ENCODE results near the gene MUC20.

DNA sequence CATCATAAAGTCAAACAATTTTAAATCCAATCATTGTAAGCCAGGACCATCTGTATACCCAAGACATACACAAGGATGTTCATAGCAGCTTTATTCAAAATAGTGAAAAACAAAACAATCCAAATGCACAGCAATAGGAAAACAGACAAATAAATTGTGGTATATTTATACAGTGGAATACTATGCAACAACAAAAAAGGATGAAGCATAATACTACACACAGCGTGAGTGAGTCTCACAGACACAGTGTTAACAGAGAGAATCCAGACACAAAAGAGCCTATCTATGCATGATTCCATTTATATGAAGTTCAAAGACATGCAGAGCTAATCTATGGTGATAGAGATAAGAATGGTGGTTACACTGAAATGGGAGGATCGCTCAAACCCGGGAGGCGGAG, 5.6 kb upstream of the MUC20 start:
- TF ChIP-seq, protein P1, sequence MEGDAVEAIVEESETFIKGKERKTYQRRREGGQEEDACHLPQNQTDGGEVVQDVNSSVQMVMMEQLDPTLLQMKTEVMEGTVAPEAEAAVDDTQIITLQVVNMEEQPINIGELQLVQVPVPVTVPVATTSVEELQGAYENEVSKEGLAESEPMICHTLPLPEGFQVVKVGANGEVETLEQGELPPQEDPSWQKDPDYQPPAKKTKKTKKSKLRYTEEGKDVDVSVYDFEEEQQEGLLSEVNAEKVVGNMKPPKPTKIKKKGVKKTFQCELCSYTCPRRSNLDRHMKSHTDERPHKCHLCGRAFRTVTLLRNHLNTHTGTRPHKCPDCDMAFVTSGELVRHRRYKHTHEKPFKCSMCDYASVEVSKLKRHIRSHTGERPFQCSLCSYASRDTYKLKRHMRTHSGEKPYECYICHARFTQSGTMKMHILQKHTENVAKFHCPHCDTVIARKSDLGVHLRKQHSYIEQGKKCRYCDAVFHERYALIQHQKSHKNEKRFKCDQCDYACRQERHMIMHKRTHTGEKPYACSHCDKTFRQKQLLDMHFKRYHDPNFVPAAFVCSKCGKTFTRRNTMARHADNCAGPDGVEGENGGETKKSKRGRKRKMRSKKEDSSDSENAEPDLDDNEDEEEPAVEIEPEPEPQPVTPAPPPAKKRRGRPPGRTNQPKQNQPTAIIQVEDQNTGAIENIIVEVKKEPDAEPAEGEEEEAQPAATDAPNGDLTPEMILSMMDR (IDR thresholded peaks at IDR 0.05) = no peak
- TF ChIP-seq POLR2AphosphoS5 (IDR thresholded peaks at IDR 0.05; ENCODE audit: low read depth, low read length) (no peak), SIN3A (IDR thresholded peaks at IDR 0.05; ENCODE audit: borderline replicate concordance, insufficient read depth, low read depth, low read length) (no peak)
- TF ChIP-seq, protein P2, sequence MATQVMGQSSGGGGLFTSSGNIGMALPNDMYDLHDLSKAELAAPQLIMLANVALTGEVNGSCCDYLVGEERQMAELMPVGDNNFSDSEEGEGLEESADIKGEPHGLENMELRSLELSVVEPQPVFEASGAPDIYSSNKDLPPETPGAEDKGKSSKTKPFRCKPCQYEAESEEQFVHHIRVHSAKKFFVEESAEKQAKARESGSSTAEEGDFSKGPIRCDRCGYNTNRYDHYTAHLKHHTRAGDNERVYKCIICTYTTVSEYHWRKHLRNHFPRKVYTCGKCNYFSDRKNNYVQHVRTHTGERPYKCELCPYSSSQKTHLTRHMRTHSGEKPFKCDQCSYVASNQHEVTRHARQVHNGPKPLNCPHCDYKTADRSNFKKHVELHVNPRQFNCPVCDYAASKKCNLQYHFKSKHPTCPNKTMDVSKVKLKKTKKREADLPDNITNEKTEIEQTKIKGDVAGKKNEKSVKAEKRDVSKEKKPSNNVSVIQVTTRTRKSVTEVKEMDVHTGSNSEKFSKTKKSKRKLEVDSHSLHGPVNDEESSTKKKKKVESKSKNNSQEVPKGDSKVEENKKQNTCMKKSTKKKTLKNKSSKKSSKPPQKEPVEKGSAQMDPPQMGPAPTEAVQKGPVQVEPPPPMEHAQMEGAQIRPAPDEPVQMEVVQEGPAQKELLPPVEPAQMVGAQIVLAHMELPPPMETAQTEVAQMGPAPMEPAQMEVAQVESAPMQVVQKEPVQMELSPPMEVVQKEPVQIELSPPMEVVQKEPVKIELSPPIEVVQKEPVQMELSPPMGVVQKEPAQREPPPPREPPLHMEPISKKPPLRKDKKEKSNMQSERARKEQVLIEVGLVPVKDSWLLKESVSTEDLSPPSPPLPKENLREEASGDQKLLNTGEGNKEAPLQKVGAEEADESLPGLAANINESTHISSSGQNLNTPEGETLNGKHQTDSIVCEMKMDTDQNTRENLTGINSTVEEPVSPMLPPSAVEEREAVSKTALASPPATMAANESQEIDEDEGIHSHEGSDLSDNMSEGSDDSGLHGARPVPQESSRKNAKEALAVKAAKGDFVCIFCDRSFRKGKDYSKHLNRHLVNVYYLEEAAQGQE (IDR thresholded peaks at IDR 0.05; ENCODE audit: insufficient read depth in 1 of 2, low read depth in 2 of 2, low read length in 1 of 2) = no peak
